Natural killer cell treated with Interleukin-12 subunit alpha and Interleukin-12 subunit beta and Interleukin-15 and Interleukin-18, amount 100 ng/mL, for 72 hours (primary cell): ENCODE data around the gene CACNA2D2. TPM values are rescaled to one million over a fixed set of nuclear protein-coding genes. Genes with fewer than 3 reads are reported as not detected.
A peak's percentile ranks its signal among the peaks of the same experiment; 100 is the strongest.

ENCODE experiments used
- ATAC-seq, 2 donors: fragments of 150-1000 bp; cut with Tn5 transposase in 1 of 2; sonication (Bioruptor Pico), chemical (Tn5 transposase) in 1 of 2; 2 replicates each; pipeline ENCODE4 v1.10.0; 2021
- DNase-seq: peaks from one replicate; pipeline ENCODE4 v3.0.0; 2022; ENCODE audit warnings: low spot score
- H3K27ac Mint-ChIP-seq, 2 donors: 1 replicate in 1 of 2; 2 replicates in 1 of 2; pipeline ENCODE4 v1.8.0; 2022; ENCODE audit warnings: mixed read lengths in 2 of 2, mild to moderate bottlenecking in 1 of 2, moderate library complexity in 1 of 2
- H3K27me3 Mint-ChIP-seq, 2 donors: 1 replicate in 1 of 2; 2 replicates in 1 of 2; pipeline ENCODE4 v1.8.0; 2022; ENCODE audit warnings: mixed read lengths in 2 of 2
- H3K36me3 Mint-ChIP-seq: one replicate; pipeline ENCODE4 v1.8.0; 2022; ENCODE audit warnings: mixed read lengths
- H3K4me1 Mint-ChIP-seq, 2 donors: 1 replicate in 1 of 2; 2 replicates in 1 of 2; pipeline ENCODE4 v1.8.0; 2022; ENCODE audit warnings: low read depth in 2 of 2, mixed read lengths in 2 of 2, mild to moderate bottlenecking in 1 of 2
- H3K4me3 Mint-ChIP-seq: one replicate; pipeline ENCODE4 v1.8.0; 2022; ENCODE audit warnings: mixed read lengths
- H3K9me3 Mint-ChIP-seq: 2 replicates; pipeline ENCODE4 v1.8.0; 2022; ENCODE audit warnings: mixed read lengths
- total RNA-seq, 2 donors: library from RNA; stranded (reverse); gene quantifications; one replicate each; pipeline ENCODE4 v1.2.3, GENCODE V29; 2022

Gene CACNA2D2
- total RNA-seq, 2 donors from 2014 or later: 1.6 to 1.7 TPM

DNA sequence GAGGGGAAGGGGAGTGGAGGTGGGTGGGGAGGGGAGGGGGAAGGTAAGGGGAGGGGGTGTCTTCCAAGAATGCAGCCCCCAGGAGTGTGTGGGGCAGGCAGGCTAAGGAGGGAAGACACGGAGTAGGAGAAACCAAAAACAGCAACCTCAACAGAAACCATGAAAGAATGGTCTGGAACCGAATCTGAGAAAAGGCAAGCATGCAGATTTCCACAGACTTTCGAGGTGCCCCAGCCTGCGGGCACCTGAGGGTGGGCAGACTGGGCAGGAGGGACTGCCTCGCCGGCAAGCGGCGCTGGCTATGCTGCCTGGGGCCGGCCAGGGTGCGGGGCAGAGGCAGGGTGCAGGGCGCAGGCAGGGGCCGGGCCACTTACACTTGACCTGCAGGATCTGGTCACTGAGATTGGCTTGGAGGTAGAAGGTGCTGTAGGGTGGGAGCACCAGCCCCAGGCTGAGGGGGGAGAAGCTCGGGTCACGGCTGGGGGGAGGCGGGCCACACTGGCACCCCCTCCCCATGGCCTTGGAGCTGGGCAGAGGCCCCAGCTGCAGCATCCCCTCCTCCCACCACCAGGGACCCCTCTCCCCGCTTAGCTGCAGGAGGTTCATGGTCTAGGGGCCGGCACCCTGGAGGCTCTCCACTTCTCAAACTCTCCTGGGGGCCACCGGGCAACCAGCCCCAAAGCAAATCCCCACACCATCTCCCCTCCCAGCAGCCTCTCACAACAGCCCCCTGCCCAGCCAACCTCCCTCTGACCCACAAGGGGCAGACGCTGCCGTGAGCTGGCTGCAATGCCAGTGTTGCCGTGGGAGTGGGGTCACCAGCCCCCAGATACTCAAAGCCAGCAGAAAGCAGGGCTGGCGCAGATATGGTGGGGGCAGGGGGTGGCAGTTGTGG lies 128.8 kb downstream of the CACNA2D2 start:
- no peaks in the 10 kb centered on the region for H3K36me3 Mint-ChIP-seq
- no peak for DNase-seq
- peaks cover 0 to 2% of the 10 kb centered on the region in 2 donors for H3K27me3 Mint-ChIP-seq
- no peak overlapping the region for H3K4me3 Mint-ChIP-seq
- peaks cover 0 to 10% of the 10 kb centered on the region in 2 donors for H3K4me1 Mint-ChIP-seq
- no peaks in the 10 kb centered on the region for H3K9me3 Mint-ChIP-seq
- H3K27ac Mint-ChIP-seq: no peak overlapping the region
- no peak for ATAC-seq

DNA sequence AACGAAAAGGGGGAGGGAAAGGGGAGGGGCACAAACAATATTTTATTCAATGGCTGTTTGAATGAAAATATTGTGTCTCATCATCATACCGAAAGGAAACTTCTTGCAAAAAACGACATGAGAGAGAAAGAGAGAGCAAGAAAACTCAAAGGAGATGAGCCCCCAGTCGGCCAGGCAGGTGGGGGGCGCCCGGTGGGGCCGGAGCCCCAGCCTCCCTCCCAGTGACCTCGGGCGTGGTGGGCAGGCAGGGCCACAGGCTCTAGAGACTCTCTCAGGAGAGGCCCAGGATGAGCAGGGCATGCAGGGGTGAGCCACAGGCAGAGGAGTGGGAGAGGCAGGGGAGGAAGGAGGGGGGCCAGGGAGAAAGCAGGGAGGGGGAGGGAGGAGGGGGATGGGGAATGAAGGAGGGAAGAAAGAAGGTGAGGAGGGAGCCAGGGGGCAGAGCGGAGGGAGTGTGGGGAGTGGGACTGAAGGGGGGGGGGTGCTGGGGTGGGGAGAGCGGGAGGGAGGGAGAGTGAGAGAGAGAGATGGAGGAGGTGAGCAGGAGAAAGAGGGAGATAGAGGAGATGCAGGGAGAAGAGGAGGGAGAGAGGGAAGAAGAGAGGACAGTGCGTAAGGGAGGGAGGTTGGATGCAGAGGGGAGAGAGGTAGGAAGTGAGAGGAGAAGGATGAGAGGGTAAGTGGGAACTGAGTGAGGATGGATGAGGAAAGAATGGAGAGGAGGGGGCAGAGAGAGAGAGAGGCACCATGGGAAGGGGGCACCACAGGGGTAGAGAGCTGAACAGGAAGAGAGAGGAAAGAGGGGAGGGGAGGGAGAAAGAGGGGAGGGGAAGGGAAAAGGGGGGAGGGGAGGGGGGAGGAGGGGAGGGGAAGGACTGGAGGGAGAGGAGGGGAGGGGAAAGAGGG lies 130.0 kb downstream of the CACNA2D2 start:
- Mint-ChIP-seq H3K36me3 (no peaks in the 10 kb centered on the region), H3K27ac (peak overlapping the region in 1 of 2 donors; percentile 19)

DNA sequence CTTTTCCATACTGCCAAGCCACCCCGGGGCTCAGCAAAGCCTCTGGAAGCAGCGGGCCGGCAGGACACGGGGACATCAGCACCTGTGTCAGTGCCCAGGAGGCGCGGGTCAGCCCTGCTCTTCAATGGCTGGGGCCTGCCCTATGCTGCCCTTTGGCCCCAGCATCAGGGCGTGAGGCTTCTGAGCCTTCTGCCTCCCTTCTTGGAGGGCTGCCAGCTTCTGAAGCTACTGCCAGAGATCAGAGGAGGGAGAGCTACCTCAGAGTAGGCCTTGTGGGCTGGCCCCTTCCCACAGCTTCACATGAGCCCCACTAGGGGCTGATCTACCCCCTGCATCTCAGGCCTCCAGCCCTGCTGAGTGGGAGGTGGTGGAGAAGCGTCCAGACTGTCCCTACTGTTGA lies 131.1 kb downstream of the CACNA2D2 start:
- no peak for ATAC-seq
- no peak for DNase-seq
- peaks cover 0 to 2% of the 10 kb centered on the region in 2 donors for H3K27me3 Mint-ChIP-seq
- H3K27ac Mint-ChIP-seq: peak overlapping the region in 1 of 2 donors; percentile 19
- H3K9me3 Mint-ChIP-seq: no peaks in the 10 kb centered on the region
- H3K4me3 Mint-ChIP-seq: no peak overlapping the region
- no peaks in the 10 kb centered on the region for H3K36me3 Mint-ChIP-seq
- H3K4me1 Mint-ChIP-seq: peaks cover 0 to 10% of the 10 kb centered on the region in 2 donors

More for the DNA sequence above, 130.0 kb downstream of the CACNA2D2 start:
- Mint-ChIP-seq H3K4me1 (peaks cover 0 to 10% of the 10 kb centered on the region in 2 donors), H3K27me3 (peaks cover 0 to 2% of the 10 kb centered on the region in 2 donors), H3K9me3 (no peaks in the 10 kb centered on the region), H3K4me3 (no peak overlapping the region)
- ATAC-seq (no peak), DNase-seq (no peak)

DNA sequence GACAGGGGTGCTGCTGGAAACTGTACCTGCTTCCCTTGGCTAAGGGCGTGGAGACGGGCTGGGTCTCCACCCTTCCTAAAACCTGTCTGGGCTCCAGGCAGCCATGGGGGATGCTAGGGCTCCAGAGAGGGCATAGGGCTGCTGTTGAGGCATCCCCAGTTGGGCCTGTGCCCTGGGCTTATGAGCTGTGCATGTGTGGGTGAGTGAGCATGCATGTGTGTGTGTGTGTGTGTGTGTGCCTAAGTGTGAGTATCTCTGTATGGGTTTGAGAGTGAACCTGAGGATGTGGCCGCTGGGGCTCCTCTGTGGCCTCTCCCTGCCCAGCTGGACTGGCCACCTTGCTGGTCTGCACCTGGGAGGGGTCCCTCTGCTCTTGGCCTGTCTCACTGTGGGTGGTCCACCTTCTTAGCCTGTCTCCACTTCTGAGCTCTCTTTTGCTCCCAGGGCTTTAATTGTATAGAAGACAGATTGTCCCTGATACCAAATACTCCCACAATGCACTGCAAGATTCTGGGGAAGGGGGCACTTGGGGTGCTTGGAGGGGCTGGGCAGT lies 132.2 kb downstream of the CACNA2D2 start:
- Mint-ChIP-seq H3K36me3 (no peaks in the 10 kb centered on the region), H3K9me3 (no peaks in the 10 kb centered on the region), H3K4me3 (no peak overlapping the region), H3K27ac (no peak overlapping the region), H3K4me1 (peaks cover 0 to 10% of the 10 kb centered on the region in 2 donors), H3K27me3 (peaks cover 0 to 2% of the 10 kb centered on the region in 2 donors)
- DNase-seq (no peak), ATAC-seq (no peak)

DNA sequence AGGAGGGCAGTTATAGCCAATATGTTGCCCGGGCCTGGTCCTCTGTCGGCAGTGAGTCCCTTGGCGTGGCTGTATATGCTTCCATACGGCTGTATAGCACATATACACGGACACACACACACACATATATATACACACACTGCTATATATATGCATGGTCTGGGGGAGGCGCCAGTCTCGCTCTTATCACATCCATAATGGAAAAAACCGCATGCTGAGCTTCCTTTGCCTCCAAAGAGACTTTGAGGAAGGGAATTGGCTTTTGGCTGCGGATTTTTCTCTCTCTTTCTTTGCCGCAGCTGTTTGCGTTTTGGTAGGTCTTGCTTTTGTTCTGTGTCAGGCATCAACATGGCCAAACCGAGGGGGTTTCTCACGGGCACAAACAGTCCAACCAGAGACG lies 132.8 kb downstream of the CACNA2D2 start:
- no peaks in the 10 kb centered on the region for H3K36me3 Mint-ChIP-seq
- H3K4me1 Mint-ChIP-seq: peaks cover 0 to 10% of the 10 kb centered on the region in 2 donors
- no peak for ATAC-seq
- H3K9me3 Mint-ChIP-seq: no peaks in the 10 kb centered on the region
- no peak overlapping the region for H3K4me3 Mint-ChIP-seq
- peaks cover 0 to 2% of the 10 kb centered on the region in 2 donors for H3K27me3 Mint-ChIP-seq
- H3K27ac Mint-ChIP-seq: no peak overlapping the region
- no peak for DNase-seq

DNA sequence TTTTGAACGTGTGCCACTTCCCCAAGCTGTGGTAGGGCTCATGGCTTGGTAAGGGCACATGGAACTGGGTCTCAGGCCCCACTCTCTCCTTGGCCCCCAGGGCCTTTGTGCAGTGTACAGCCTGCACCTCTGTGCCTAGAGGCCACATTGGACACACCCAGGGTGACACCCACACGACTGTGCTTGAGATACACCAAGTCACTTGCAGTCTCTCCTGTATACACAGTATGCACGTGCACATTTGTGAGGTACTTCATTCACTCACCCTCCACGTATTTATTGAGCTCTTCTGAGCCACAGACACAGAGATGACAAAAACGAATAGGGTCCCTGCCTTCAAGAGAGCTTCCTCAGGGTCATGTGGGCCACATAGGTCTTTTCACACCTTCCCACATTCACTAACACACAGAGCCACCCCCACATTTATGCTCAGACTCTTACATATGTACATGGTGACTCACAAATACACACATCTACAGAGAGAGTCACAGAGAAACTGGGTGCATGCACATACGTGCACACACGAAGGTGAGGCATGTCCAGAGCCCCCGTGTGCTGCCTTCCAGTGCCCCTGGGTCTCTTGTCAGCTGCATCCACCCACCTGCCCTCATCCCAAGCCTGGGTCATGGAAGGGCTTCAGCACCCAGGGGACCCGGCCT lies 134.3 kb downstream of the CACNA2D2 start:
- Mint-ChIP-seq H3K27ac (peak overlapping the region in 1 of 2 donors; percentile 31), H3K27me3 (peaks cover 0 to 2% of the 10 kb centered on the region in 2 donors), H3K9me3 (no peaks in the 10 kb centered on the region), H3K36me3 (no peaks in the 10 kb centered on the region), H3K4me3 (no peak overlapping the region), H3K4me1 (peaks cover 0 to 10% of the 10 kb centered on the region in 2 donors)
- ATAC-seq: no peak
- DNase-seq: no peak

DNA sequence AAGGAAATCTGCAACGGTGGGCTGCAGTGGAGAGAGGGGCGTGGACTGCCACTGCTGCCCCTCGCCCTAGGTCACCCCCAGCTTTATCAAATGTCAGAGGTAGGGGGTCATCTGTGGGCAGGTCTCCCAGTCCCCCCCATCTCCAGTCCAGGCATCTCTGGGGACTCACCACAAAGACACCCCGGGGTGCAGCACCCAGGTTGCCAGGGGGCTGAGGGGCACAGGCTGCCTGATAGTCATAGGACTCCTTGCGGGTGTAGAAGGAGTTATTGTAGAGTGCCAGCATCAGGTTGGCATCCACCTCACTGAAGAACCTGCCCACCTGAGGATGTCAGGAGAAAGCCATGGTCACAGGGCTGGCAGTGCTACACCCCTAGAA lies 137.6 kb downstream of the CACNA2D2 start:
- Mint-ChIP-seq H3K9me3 (no peaks in the 10 kb centered on the region), H3K27ac (peak overlapping the region; percentile 33 to 37), H3K36me3 (no peaks in the 10 kb centered on the region), H3K4me1 (peaks cover 0 to 5% of the 10 kb centered on the region in 2 donors), H3K4me3 (peak overlapping the region; percentile 73), H3K27me3 (no peaks in the 10 kb centered on the region)
- DNase-seq (no peak), ATAC-seq (no peak)

DNA sequence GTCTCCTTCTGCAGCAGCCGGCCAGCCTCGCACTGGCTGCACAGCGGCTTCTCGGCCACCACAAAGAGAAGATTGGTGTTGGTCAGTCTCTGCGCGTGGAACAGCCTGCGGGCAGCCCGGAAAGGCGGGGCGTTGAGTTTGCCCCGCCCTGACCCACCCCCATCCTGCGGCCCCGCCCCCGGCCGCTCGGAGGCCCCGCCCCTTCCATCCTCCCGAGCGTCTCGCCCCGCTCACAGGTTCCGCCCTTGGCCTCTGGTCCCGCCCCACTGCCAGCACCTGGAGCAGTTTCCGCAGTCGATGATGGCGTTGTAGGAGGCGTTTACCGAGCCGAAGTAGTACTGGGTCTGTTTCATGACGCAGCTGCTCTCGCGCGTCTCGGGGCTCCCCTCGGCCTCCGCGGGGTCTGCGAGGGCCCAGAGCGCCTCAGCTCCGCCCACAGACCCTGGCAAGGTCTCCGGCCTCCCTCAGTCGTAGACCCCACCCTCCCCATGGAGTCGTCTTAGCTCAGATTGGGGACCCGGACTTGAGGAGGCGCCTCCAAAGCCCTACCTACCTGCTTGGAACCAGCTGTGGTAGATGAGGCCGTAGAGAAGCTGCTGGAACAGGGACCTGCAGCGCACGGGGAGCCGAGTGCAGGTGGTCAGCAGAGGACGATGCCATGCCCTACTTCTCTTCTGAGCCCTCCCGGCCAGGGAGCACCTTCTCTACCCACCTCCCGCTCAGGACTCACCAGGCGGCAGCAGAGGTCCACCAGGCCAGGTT lies 138.2 kb downstream of the CACNA2D2 start:
- H3K4me3 Mint-ChIP-seq: peak overlapping the region; percentile 73
- peaks cover 0 to 5% of the 10 kb centered on the region in 2 donors for H3K4me1 Mint-ChIP-seq
- ATAC-seq: peak; percentile 95 to 96
- H3K36me3 Mint-ChIP-seq: no peaks in the 10 kb centered on the region
- no peaks in the 10 kb centered on the region for H3K27me3 Mint-ChIP-seq
- H3K9me3 Mint-ChIP-seq: no peaks in the 10 kb centered on the region
- H3K27ac Mint-ChIP-seq: peak overlapping the region; percentile 33 to 37
- DNase-seq: peak; percentile 92

DNA sequence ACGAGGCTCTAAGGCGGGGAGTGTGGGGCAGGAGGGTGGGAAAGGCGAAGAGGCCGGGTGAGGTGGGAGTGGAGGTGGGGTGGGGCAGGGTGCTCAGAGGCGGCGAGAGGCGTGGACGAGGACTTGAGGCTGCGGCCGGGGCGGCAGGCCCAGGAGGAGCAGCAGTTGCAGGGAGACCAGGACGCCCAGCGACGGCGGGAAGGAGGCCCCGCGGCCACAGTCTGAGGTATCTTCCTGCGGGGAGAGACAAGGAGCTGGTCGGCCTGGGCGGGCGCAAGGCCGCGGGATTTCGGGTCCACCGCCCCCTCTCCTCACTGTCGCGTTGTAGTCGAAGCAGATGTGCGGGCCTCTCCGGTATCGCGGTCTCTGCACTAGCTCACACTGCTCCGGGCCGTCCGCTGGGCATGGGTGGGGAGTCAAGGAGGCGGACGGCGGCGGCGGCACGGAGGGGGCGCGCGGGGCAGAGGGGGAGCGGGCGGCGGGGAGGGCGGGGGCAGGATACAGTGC lies 138.8 kb downstream of the CACNA2D2 start:
- Mint-ChIP-seq H3K9me3 (no peaks in the 10 kb centered on the region), H3K27me3 (no peaks in the 10 kb centered on the region), H3K4me3 (peak overlapping the region; percentile 73), H3K36me3 (no peaks in the 10 kb centered on the region), H3K27ac (peak overlapping the region in 1 of 2 donors; percentile 29), H3K4me1 (peaks cover 5 to 10% of the 10 kb centered on the region in 2 donors)
- DNase-seq (no peak), ATAC-seq (peak; percentile 43 to 54)

DNA sequence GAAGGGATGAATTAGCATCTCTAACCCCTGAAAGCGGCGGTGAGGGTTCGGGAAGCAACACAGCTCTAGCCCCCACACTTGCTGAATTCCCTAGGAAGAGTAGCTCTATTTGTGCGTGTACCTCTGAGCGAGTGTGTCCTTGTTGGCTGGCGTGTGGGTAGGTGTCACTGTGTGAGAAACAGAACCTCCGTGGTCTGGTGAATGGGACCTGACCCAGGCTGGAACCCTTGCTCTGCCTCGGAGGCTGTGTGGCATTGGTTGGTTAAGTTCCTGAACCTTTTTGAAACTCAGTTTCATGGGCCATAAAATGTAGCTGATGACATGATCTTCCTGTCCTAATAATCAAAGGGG lies 143.7 kb downstream of the CACNA2D2 start:
- H3K27ac Mint-ChIP-seq: peak overlapping the region; percentile 79 to 94
- no peaks in the 10 kb centered on the region for H3K9me3 Mint-ChIP-seq
- H3K36me3 Mint-ChIP-seq: peaks cover 8% of the 10 kb centered on the region
- DNase-seq (no peak), ATAC-seq (peak in 1 of 2 donors; percentile 2)
- H3K27me3 Mint-ChIP-seq: no peaks in the 10 kb centered on the region
- H3K4me1 Mint-ChIP-seq: peaks cover 31 to 43% of the 10 kb centered on the region in 2 donors
- H3K4me3 Mint-ChIP-seq: peak overlapping the region; percentile 96

DNA sequence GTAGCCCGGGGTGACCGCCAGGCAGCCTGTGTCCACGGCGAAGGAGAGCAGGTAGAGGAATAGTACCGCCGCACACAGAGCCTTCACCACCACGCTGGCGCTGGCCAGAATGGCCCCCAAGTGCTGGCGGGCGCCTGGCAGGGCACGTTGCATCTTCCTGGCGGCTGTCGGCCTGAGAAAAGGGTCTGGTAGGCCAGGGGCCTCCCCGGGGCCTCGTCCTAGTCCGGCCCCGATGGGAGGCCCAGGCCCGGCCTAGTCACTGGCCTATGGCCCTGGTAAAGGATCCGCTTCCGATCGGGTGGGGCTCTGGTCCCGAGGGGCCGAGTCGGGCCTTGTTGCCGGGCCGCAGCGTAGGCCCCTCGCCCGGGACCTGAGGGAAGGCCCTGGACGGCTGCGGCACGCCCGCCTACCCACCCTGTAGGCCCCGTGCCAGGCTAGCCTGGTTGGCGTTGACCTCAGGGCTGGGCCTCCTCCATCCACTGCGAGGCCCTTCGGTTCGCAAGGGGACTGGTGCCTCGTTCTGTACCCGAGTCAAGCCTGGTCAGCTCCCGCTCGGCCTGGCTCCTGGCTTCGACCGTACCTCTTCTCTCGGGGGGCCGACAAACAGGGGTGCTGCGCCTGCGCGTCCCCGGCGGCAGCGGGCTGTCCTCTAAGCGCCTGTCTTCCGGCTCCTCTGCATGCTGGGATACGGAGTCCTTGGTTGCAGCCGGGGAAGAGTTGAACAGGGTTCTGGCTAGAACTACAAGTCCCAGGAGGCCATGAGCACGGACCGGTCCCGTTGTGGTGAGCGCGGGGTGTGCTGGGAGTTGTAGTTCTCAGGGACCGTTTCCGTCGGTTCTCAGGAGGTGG lies 144.3 kb downstream of the CACNA2D2 start, which contains the start of gene TMEM115:
Gene TMEM115, minus strand, starts transcription at position 611 of the 849 bp plus-strand sequence. Its CDS starts 458 bp downstream, at position 153.
- H3K27me3 Mint-ChIP-seq: no peaks in the 10 kb centered on the region
- DNase-seq (peak; percentile 97), ATAC-seq (peak; percentile 100)
- H3K9me3 Mint-ChIP-seq: no peaks in the 10 kb centered on the region
- H3K27ac Mint-ChIP-seq: peak within 1 kb of the TSS; percentile 79 to 94
- peak within 1 kb of the TSS; percentile 97 for H3K4me3 Mint-ChIP-seq
- H3K36me3 Mint-ChIP-seq: peaks cover 12% of the 10 kb centered on the region
- peaks cover 31 to 48% of the 10 kb centered on the region in 2 donors for H3K4me1 Mint-ChIP-seq
